Measurements from ENCODE around the gene TNFRSF1B. TPM values are rescaled to one million over a fixed set of nuclear protein-coding genes. Genes with fewer than 3 reads are reported as not detected.
A peak's percentile ranks its signal among the peaks of the same experiment; 100 is the strongest.

The TNFRSF1B gene
- total RNA-seq, 2 experiments from 2014 or later, result 294 to 370 TPM

- H3K4me3 Mint-ChIP-seq, result no peak overlapping the region
- H3K27ac Mint-ChIP-seq, result peak overlapping the region; percentile 99
- no peaks in the 10 kb centered on the region for H3K9me3 Mint-ChIP-seq (ENCODE audit: low read depth)
- peaks cover 11% of the 10 kb centered on the region for H3K36me3 Mint-ChIP-seq
- ATAC-seq (no peak), DNase-seq (no peak)
- H3K27me3 Mint-ChIP-seq, result no peaks in the 10 kb centered on the region
- peaks cover 92% of the 10 kb centered on the region for H3K4me1 Mint-ChIP-seq
- CTCF ChIA-PET, result interaction anchor here (0.6 to 4.9 kb wide), 3 partner anchors 18 to 28 kb away, joined by 3 to 50 read pairs (median 4); no protein-coding TSS in a partner anchor
Observed at GRCh38 chr1:12153181-12153785, 13.5 kb upstream of the TNFRSF1B start.

DNA sequence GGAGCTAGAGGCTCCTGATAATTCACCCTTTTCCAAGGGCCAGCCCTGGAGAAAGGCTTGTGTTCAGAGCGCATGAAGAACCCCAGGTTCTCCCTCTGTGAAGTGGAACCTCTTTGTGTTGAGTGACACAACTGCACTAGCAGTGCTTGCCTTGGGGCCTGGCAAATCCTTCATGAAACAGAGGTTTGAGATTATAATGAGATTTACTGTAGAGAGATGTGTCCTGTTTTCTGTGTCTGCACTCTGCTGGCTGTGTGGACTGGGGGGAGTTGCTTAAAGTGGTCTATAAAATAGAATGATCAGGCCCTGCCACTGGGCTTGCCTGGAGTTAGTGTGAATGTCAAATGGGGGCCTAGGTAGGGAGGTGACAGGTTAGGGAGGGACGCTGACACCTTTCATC lies 11.5 kb upstream of the TNFRSF1B start:
- peak overlapping the region; percentile 12 for H3K27ac Mint-ChIP-seq
- no peaks in the 10 kb centered on the region for H3K36me3 Mint-ChIP-seq
- peaks cover 86% of the 10 kb centered on the region for H3K4me1 Mint-ChIP-seq
- H3K4me3 Mint-ChIP-seq, result no peak overlapping the region
- CTCF ChIA-PET, result interaction anchor here (1.3 to 4.4 kb wide), 2 partner anchors 17 to 31 kb away, joined by 3 to 22 read pairs; no protein-coding TSS in a partner anchor
- H3K27me3 Mint-ChIP-seq, result no peaks in the 10 kb centered on the region
- no peaks in the 10 kb centered on the region for H3K9me3 Mint-ChIP-seq (ENCODE audit: low read depth)
- ATAC-seq, result no peak
- no peak for DNase-seq

- H3K9me3 Mint-ChIP-seq (ENCODE audit: low read depth), result no peaks in the 10 kb centered on the region
- no peaks in the 10 kb centered on the region for H3K27me3 Mint-ChIP-seq
- H3K4me1 Mint-ChIP-seq, result peaks cover 86% of the 10 kb centered on the region
- DNase-seq (peak; percentile 66), ATAC-seq (peak; percentile 22)
- H3K36me3 Mint-ChIP-seq, result no peaks in the 10 kb centered on the region
- H3K27ac Mint-ChIP-seq, result peak overlapping the region; percentile 94
- CTCF ChIA-PET, result interaction anchor here (0.7 to 4.4 kb wide), 8 partner anchors 9 to 33 kb away, joined by 3 to 22 read pairs (median 4); no protein-coding TSS in a partner anchor
- H3K4me3 Mint-ChIP-seq, result peak overlapping the region; percentile 46
Observed at GRCh38 chr1:12157366-12158231, 9.2 kb upstream of the TNFRSF1B start.

DNA sequence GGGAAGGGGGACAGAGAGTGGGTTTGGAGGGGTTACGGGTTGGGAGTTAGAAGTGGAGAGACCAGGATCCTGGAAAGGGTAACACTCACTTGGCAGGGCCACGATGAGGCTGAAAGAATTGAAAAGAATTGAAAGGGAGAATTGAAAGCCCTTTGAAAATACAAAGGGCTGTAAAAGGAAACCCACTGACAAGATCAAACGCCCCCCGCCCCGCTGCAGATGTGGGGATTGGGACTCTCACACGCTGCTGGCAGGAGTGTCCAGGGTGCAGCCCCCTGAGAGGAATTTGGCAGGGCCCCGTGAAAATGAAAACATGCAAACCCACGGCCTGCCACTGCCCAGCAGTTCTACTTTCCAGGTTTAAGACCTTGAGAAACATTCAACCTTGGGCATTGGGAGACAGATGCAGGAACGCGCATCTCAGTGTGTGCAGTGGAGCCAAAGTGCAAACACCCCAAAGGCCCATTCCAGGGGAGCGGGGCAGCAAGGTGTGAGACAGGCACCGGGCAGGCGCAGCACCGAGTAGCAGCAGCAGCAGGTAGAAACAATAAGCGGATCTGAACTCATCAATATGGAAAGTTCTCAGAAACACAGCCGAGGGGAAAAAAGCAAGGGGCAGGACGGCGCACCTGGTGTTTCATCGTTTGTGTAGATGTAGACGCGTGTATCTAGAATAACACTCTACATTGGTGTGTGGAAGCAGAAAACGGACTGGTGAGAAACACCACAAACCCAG lies 8.3 kb upstream of the TNFRSF1B start:
- DNase-seq (no peak), ATAC-seq (no peak)

DNA sequence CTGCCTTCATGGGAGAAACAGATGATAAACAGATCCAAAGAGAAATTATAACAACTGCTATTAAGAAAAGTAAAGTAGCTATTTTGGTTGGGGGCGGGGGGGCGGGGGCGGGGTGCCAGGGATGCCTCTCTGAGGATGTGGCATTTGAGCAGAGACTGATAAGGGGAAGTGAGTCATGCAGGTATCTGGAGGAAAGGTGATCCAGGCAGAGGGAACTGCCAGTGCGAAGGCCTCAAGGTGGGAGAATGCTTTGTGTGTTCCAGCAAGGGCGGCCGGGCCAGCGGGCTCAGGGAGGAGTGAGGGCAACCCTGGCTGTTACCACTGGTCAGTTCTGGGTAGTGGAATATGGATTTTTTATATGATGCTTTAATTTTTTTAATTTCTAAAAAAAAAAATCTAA lies 7.0 kb upstream of the TNFRSF1B start:
- Mint-ChIP-seq H3K4me1 (peaks cover 88% of the 10 kb centered on the region), H3K4me3 (no peak overlapping the region), H3K36me3 (no peaks in the 10 kb centered on the region), H3K27ac (peak overlapping the region; percentile 84), H3K27me3 (no peaks in the 10 kb centered on the region), H3K9me3 (ENCODE audit: low read depth) (no peaks in the 10 kb centered on the region)
- CTCF ChIA-PET, result interaction anchor here (1.2 to 2.2 kb wide), 3 partner anchors 9 to 35 kb away, joined by 3 to 16 read pairs (median 9); no protein-coding TSS in a partner anchor
- DNase-seq (no peak), ATAC-seq (no peak)

More for the DNA sequence above, 8.3 kb upstream of the TNFRSF1B start:
- peak overlapping the region; percentile 10 for H3K4me3 Mint-ChIP-seq
- H3K27ac Mint-ChIP-seq, result peak overlapping the region; percentile 94
- no peaks in the 10 kb centered on the region for H3K9me3 Mint-ChIP-seq (ENCODE audit: low read depth)
- H3K4me1 Mint-ChIP-seq, result peaks cover 86% of the 10 kb centered on the region
- no peaks in the 10 kb centered on the region for H3K36me3 Mint-ChIP-seq
- no peaks in the 10 kb centered on the region for H3K27me3 Mint-ChIP-seq
- CTCF ChIA-PET, result interaction anchor here (0.7 to 2.2 kb wide), 3 partner anchors 8 to 10 kb away, joined by 3 to 16 read pairs (median 5); no protein-coding TSS in a partner anchor

- peak overlapping the region; percentile 99 for H3K27ac Mint-ChIP-seq
- H3K4me3 Mint-ChIP-seq, result peak overlapping the region; percentile 44
- H3K27me3 Mint-ChIP-seq, result no peaks in the 10 kb centered on the region
- ATAC-seq, result peak; percentile 3
- H3K9me3 Mint-ChIP-seq (ENCODE audit: low read depth), result no peaks in the 10 kb centered on the region
- H3K4me1 Mint-ChIP-seq, result peaks cover 85% of the 10 kb centered on the region
- no peak for DNase-seq
- no peaks in the 10 kb centered on the region for H3K36me3 Mint-ChIP-seq
- CTCF ChIA-PET, result interaction anchor here (1.2 to 3.7 kb wide), 6 partner anchors 11 to 68 kb away, joined by 3 to 36 read pairs (median 8); no protein-coding TSS in a partner anchor
Observed at GRCh38 chr1:12161324-12161661, 5.5 kb upstream of the TNFRSF1B start.

GRCh38 chr1:12161662-12162458 lies 4.9 kb upstream of the TNFRSF1B start:
- no peaks in the 10 kb centered on the region for H3K9me3 Mint-ChIP-seq (ENCODE audit: low read depth)
- DNase-seq (peak; percentile 95), ATAC-seq (peak; percentile 87)
- peaks cover 83% of the 10 kb centered on the region for H3K4me1 Mint-ChIP-seq
- H3K4me3 Mint-ChIP-seq, result peak overlapping the region; percentile 44
- no peaks in the 10 kb centered on the region for H3K27me3 Mint-ChIP-seq
- CTCF ChIA-PET, result interaction anchor here (1.0 to 3.7 kb wide), 7 partner anchors 10 to 67 kb away, joined by 3 to 36 read pairs (median 7); no protein-coding TSS in a partner anchor
- peak overlapping the region; percentile 99 for H3K27ac Mint-ChIP-seq
- no peaks in the 10 kb centered on the region for H3K36me3 Mint-ChIP-seq

DNA sequence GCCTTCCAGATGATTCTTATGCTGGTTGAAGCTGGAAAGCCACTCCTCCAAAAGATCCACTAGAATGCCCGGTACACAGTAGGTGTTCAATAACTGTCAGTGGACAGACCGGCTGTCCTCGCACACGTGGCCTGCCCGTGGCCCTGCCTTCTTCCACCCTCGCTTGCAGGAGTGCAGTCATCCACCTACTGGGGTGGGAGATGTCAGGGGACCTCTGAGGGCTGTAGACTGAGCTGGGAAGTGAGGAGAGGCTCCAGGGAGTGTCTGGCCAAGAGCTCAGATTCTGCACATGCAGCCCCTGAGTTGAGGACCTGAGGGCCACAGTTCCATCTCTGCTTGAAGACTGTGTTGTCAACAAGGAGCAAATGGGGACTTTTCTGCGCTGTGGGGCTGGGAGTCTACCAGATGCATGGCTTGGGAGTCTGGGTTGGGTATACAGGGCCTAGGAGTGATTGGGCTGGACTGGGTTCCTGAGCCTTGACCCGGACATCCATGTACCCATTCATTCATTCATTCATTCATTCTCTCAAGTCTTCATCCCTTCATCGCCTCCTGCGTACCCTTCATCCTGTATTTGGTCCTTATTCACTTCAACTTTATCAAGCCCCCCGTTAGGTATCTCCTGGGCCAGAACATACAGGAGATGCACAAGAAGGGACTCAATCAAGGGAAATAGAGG lies 4.2 kb upstream of the TNFRSF1B start:
- peak overlapping the region; percentile 99 for H3K27ac Mint-ChIP-seq
- no peaks in the 10 kb centered on the region for H3K27me3 Mint-ChIP-seq
- no peaks in the 10 kb centered on the region for H3K9me3 Mint-ChIP-seq (ENCODE audit: low read depth)
- ATAC-seq (no peak), DNase-seq (no peak)
- H3K4me1 Mint-ChIP-seq, result peaks cover 77% of the 10 kb centered on the region
- peak overlapping the region; percentile 44 for H3K4me3 Mint-ChIP-seq
- CTCF ChIA-PET, result interaction anchor here (0.9 to 3.7 kb wide), 8 partner anchors 10 to 66 kb away, joined by 3 to 36 read pairs (median 5); no protein-coding TSS in a partner anchor
- peaks cover 2% of the 10 kb centered on the region for H3K36me3 Mint-ChIP-seq

DNA sequence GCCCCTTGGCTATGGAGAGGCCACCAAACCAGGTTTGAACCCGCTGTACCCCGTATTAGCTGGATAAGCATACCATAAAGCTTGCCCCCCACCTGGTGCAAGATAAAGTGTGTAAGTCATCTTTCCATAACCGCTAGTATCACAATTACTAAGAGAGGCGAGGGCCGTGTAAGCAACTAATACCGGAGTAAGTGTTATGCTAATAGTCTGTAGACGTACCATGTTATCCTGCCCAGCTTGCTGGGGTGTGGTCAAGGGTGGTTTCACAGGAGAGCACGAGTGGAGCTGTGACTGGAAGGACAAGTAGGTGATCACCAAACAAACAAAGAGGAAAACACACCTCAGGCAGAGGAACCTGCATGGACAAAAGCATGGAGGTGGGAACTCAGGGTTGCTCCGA lies 3.6 kb upstream of the TNFRSF1B start:
- H3K9me3 Mint-ChIP-seq (ENCODE audit: low read depth), result no peaks in the 10 kb centered on the region
- H3K27me3 Mint-ChIP-seq, result no peaks in the 10 kb centered on the region
- H3K4me3 Mint-ChIP-seq, result peak overlapping the region; percentile 22
- H3K4me1 Mint-ChIP-seq, result peaks cover 76% of the 10 kb centered on the region
- H3K36me3 Mint-ChIP-seq, result peaks cover 8% of the 10 kb centered on the region
- CTCF ChIA-PET, result interaction anchor here (0.9 to 3.7 kb wide), 6 partner anchors 13 to 45 kb away, joined by 3 to 36 read pairs (median 6); no protein-coding TSS in a partner anchor
- peak overlapping the region; percentile 99 for H3K27ac Mint-ChIP-seq
- peak; percentile 68 for DNase-seq
- ATAC-seq, result peak; percentile 4

DNA sequence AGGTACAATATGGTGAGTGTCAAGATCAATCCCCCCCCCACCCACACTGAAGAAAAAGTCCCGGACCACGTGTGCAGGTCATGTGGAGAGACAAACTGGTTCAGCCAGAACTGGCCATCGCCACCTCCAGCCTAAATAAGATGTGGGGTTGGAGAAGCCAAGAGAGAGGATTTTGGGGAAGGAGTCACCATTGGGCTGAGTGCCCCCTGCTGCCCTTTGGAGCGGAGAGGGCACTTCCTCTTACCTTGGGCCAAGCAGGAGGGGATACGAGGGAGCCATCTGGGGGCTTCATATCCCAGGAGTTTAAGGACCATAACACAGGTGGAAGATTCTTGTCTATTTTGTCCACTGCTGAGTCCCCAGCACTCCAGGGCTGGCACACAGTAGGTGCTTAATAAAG lies 2.6 kb upstream of the TNFRSF1B start:
- H3K27ac Mint-ChIP-seq, result peak overlapping the region; percentile 17
- H3K36me3 Mint-ChIP-seq, result peaks cover 17% of the 10 kb centered on the region
- ATAC-seq, result no peak
- no peaks in the 10 kb centered on the region for H3K27me3 Mint-ChIP-seq
- peaks cover 76% of the 10 kb centered on the region for H3K4me1 Mint-ChIP-seq
- DNase-seq, result no peak
- CTCF ChIA-PET, result interaction anchor here (3.7 kb wide), 1 partner anchor 40 kb away, joined by 27 read pairs; no protein-coding TSS in a partner anchor
- no peaks in the 10 kb centered on the region for H3K9me3 Mint-ChIP-seq (ENCODE audit: low read depth)
- H3K4me3 Mint-ChIP-seq, result no peak overlapping the region

DNA sequence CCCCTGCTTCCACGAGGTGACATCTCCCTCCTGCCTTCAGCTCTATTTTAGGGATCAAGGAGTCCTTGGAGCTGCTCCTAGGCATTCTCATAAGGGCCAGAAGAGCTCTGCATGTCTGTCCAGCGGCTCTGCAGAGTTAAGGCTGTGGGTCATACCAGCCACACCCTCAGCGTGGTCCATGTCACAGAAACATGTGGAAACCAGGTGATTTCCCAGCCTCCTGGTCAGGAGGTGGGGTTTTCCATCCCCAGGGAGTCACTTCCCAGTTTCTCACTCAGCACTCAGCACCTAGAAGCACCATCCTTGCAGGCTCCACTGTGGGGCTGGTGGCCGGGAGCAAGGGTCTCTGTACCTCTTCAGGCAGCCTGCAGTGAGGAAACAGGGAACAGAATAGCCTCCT lies 1.4 kb upstream of the TNFRSF1B start:
- peaks cover 79% of the 10 kb centered on the region for H3K4me1 Mint-ChIP-seq
- DNase-seq (no peak), ATAC-seq (no peak)
- H3K9me3 Mint-ChIP-seq (ENCODE audit: low read depth), result no peaks in the 10 kb centered on the region
- CTCF ChIA-PET, result interaction anchor here (0.7 to 3.0 kb wide), 5 partner anchors 8 to 41 kb away, joined by 3 to 13 read pairs (median 5); no protein-coding TSS in a partner anchor
- no peaks in the 10 kb centered on the region for H3K27me3 Mint-ChIP-seq
- H3K36me3 Mint-ChIP-seq, result peaks cover 27% of the 10 kb centered on the region
- H3K4me3 Mint-ChIP-seq, result no peak overlapping the region
- no peak overlapping the region for H3K27ac Mint-ChIP-seq
